Measurements from ENCODE around the gene KLF9. TPM values are rescaled to one million over a fixed set of nuclear protein-coding genes. Genes with fewer than 3 reads are reported as not detected.

KLF9 gene
- total and polyA plus RNA-seq, 2 donors from 2014 or later = 23.5 to 100 TPM

- H3K9ac ChIP-seq (ENCODE audit: low read length in 3 of 3) = peak overlapping the region in 2 of 3 donors; percentile 87 to 99
- H3K4me3 ChIP-seq (ENCODE audit: low read length in 3 of 3) = peak overlapping the region in 2 of 3 donors; percentile 40 to 85
- DNase-seq (peak in 2 of 5 donors; percentile 10 to 55), FAIRE-seq (no peak)
- no peaks in the 10 kb centered on the region for H3K36me3 ChIP-seq (ENCODE audit: control insufficient read depth in 2 of 3, insufficient read depth in 3 of 3, low read length in 3 of 3)
- H3K27ac ChIP-seq (ENCODE audit: low read depth in 2 of 2, low read length in 2 of 2) = peak overlapping the region; percentile 98 to 100
- no peaks in the 10 kb centered on the region for H3K27me3 ChIP-seq (ENCODE audit: control insufficient read depth, insufficient read depth, low read length)
- intact Hi-C loops (cut with DNase I) = loop anchor here (5.0 kb wide), 1 partner anchor 61 kb away; no protein-coding TSS in a partner anchor
- H3K9me3 ChIP-seq (ENCODE audit: control insufficient read depth in 2 of 3, insufficient read depth in 1 of 3, low read length in 3 of 3) = no peaks in the 10 kb centered on the region
- TF ChIP-seq CTCF (IDR thresholded peaks at IDR 0.05; ENCODE audit: borderline replicate concordance, extremely low read depth, insufficient read depth) = no peak
- peaks cover 2 to 27% (median 25%) of the 10 kb centered on the region in 3 donors for H3K4me1 ChIP-seq (ENCODE audit: control insufficient read depth in 2 of 3, insufficient read depth in 2 of 3, low read depth in 1 of 3, low read length in 3 of 3)
Measured at GRCh38 chr9:70421272-70422180, 7.1 kb upstream of the KLF9 start.

- FAIRE-seq (no peak), DNase-seq (peak; percentile 91 to 99 (median 95))
- Histone ChIP-seq H3K9me3 (ENCODE audit: control insufficient read depth in 2 of 3, insufficient read depth in 1 of 3, low read length in 3 of 3) (no peaks in the 10 kb centered on the region), H3K9ac (ENCODE audit: low read length in 3 of 3) (peak overlapping the region; percentile 48 to 99 (median 87)), H3K4me1 (ENCODE audit: control insufficient read depth in 2 of 3, insufficient read depth in 2 of 3, low read depth in 1 of 3, low read length in 3 of 3) (peaks cover 2 to 30% (median 29%) of the 10 kb centered on the region in 3 donors), H3K27me3 (ENCODE audit: control insufficient read depth, insufficient read depth, low read length) (no peaks in the 10 kb centered on the region), H3K27ac (ENCODE audit: low read depth in 2 of 2, low read length in 2 of 2) (peak overlapping the region; percentile 98 to 100), H3K36me3 (ENCODE audit: control insufficient read depth in 2 of 3, insufficient read depth in 3 of 3, low read length in 3 of 3) (no peaks in the 10 kb centered on the region), H3K4me3 (ENCODE audit: low read length in 3 of 3) (peak overlapping the region; percentile 58 to 85 (median 66))
- intact Hi-C loops (cut with DNase I) = loop anchor here (5.0 kb wide), 1 partner anchor 62 kb away; no protein-coding TSS in a partner anchor
- TF ChIP-seq CTCF (IDR thresholded peaks at IDR 0.05; ENCODE audit: borderline replicate concordance, extremely low read depth, insufficient read depth) = no peak
Measured at GRCh38 chr9:70420441-70421271, 6.2 kb upstream of the KLF9 start.

- peaks cover 3 to 34% (median 32%) of the 10 kb centered on the region in 3 donors for H3K4me1 ChIP-seq (ENCODE audit: control insufficient read depth in 2 of 3, insufficient read depth in 2 of 3, low read depth in 1 of 3, low read length in 3 of 3)
- TF ChIP-seq CTCF (IDR thresholded peaks at IDR 0.05; ENCODE audit: borderline replicate concordance, extremely low read depth, insufficient read depth) = no peak
- peak; percentile 88 to 99 (median 92) for DNase-seq
- no peaks in the 10 kb centered on the region for H3K36me3 ChIP-seq (ENCODE audit: control insufficient read depth in 2 of 3, insufficient read depth in 3 of 3, low read length in 3 of 3)
- H3K27me3 ChIP-seq (ENCODE audit: control insufficient read depth, insufficient read depth, low read length) = no peaks in the 10 kb centered on the region
- H3K9me3 ChIP-seq (ENCODE audit: control insufficient read depth in 2 of 3, insufficient read depth in 1 of 3, low read length in 3 of 3) = no peaks in the 10 kb centered on the region
- intact Hi-C loops (cut with DNase I) = loop anchor here (5.0 kb wide), 1 partner anchor 63 kb away; no protein-coding TSS in a partner anchor
- H3K4me3 ChIP-seq (ENCODE audit: low read length in 3 of 3) = peak overlapping the region; percentile 66 to 85 (median 73)
- H3K27ac ChIP-seq (ENCODE audit: low read depth in 2 of 2, low read length in 2 of 2) = peak overlapping the region; percentile 98 to 100
- no peak for FAIRE-seq
- H3K9ac ChIP-seq (ENCODE audit: low read length in 3 of 3) = peak overlapping the region; percentile 42 to 99 (median 63)
Measured at GRCh38 chr9:70419556-70420440, 5.3 kb upstream of the KLF9 start.
